Suprapubic skin (tissue), 4 donors: ENCODE results near the gene SHROOM4. TPM values are rescaled to one million over a fixed set of nuclear protein-coding genes. Genes with fewer than 3 reads are reported as not detected.

Experiments
- DNase-seq, 2 donors: peaks; one replicate each; pipeline ENCODE4 v3.0.0-alpha.2; 2019; ENCODE audit warnings: low spot score in 2 of 2
- H3K27ac ChIP-seq: fragments of 200-600 bp; sonication (generic); one replicate; pipeline ENCODE4 v1.5.1; 2019
- H3K27me3 ChIP-seq: fragments of 200-600 bp; sonication (generic); one replicate; pipeline ENCODE4 v1.5.1; 2019
- H3K36me3 ChIP-seq: fragments of 200-600 bp; sonication (generic); one replicate; pipeline ENCODE4 v1.5.1; 2019
- H3K4me1 ChIP-seq: fragments of 200-600 bp; sonication (generic); one replicate; pipeline ENCODE4 v1.5.1; 2019
- H3K4me3 ChIP-seq: fragments of 200-600 bp; sonication (generic); one replicate; pipeline ENCODE4 v1.5.1; 2019; ENCODE audit warnings: mild to moderate bottlenecking
- H3K9me3 ChIP-seq: fragments of 200-600 bp; sonication (generic); one replicate; pipeline ENCODE4 v1.5.1; 2019
- CTCF ChIP-seq, 2 donors: fragments of 200-600 bp in 1 of 2; fragments of 450-650 bp in 1 of 2; sonication (generic) in 1 of 2; IDR thresholded peaks; one replicate each; pipeline ENCODE4 v1.5.1; 2016 to 2019; ENCODE audit warnings: antibody characterized with exemption in 2 of 2, mild to moderate bottlenecking in 1 of 2, moderate library complexity in 1 of 2
- EP300 ChIP-seq: sonication (generic); formaldehyde crosslinking; IDR thresholded peaks from one replicate; pipeline ENCODE4 v1.6.1; 2017; ENCODE audit warnings: antibody characterized with exemption
- POLR2A ChIP-seq, 2 donors: fragments of 450-650 bp; IDR thresholded peaks; one replicate each; pipeline ENCODE4 v1.6.1; 2017; ENCODE audit warnings: antibody characterized with exemption in 2 of 2, mild to moderate bottlenecking in 2 of 2, moderate library complexity in 2 of 2
- POLR2AphosphoS5 ChIP-seq, 3 donors: sonication (generic); formaldehyde crosslinking; IDR thresholded peaks; one replicate each; pipeline ENCODE4 v1.6.1; 2017; ENCODE audit warnings: antibody characterized with exemption in 3 of 3
- WGBS: methylation state at CpG from one replicate; pipeline ENCODE4 v1.1.5; 2018; 5-methylcytosine and 5-hydroxymethylcytosine counted together
- total RNA-seq, 4 donors: library from RNA; depleted of rRNA; stranded (reverse); fragments of >200 nt; gene quantifications; one replicate each; pipeline ENCODE4 v1.1.0, GENCODE V29; 2016

The SHROOM4 gene
- total RNA-seq, result 1 to 10 TPM; 2.3 to 10.0 (median 4.4) TPM

- H3K4me1 ChIP-seq, result peaks cover 3% of the 10 kb centered on the region
- TF ChIP-seq POLR2A (IDR thresholded peaks at IDR 0.05) (no peak), CTCF (IDR thresholded peaks at IDR 0.05) (no peak), POLR2AphosphoS5 (IDR thresholded peaks at IDR 0.05) (no peak), EP300 (no peak)
- DNase-seq, result no peak
- H3K36me3 ChIP-seq, result no peaks in the 10 kb centered on the region
- H3K27me3 ChIP-seq, result no peaks in the 10 kb centered on the region
- no peaks in the 10 kb centered on the region for H3K9me3 ChIP-seq
- H3K4me3 ChIP-seq, result peak within 1 kb of the TSS; percentile 56
- no peak within 1 kb of the TSS for H3K27ac ChIP-seq
- WGBS, result 32% methylated on average over 47 of the region's 47 CpGs
Measured at GRCh38 chrX:50813843-50814661, at the start of gene SHROOM4. TSS of gene SHROOM4 (minus strand) at chrX:50814194. CDS start at chrX:50814018, 176 bp downstream.

GRCh38 chrX:50863471-50863870 is 49.5 kb upstream of the SHROOM4 start:
- no peaks in the 10 kb centered on the region for H3K4me1 ChIP-seq
- WGBS, result 100% methylated on average over 1 of the region's 1 CpG
- no peak for TF ChIP-seq EP300
- no peak for TF ChIP-seq CTCF (IDR thresholded peaks at IDR 0.05)
- no peak for TF ChIP-seq POLR2A (IDR thresholded peaks at IDR 0.05)
- no peak for TF ChIP-seq POLR2AphosphoS5 (IDR thresholded peaks at IDR 0.05)
- no peaks in the 10 kb centered on the region for H3K36me3 ChIP-seq
- H3K27me3 ChIP-seq, result no peaks in the 10 kb centered on the region
- DNase-seq, result no peak
- no peak overlapping the region for H3K27ac ChIP-seq
- no peak overlapping the region for H3K4me3 ChIP-seq
- no peaks in the 10 kb centered on the region for H3K9me3 ChIP-seq

- no peak for DNase-seq
- 81% methylated on average over 3 of the region's 3 CpGs for WGBS
Measured at GRCh38 chrX:50860518-50860917, 46.5 kb upstream of the SHROOM4 start.

GRCh38 chrX:50858548-50858947 is 44.6 kb upstream of the SHROOM4 start:
- TF ChIP-seq POLR2A (IDR thresholded peaks at IDR 0.05) (no peak), CTCF (IDR thresholded peaks at IDR 0.05) (no peak), POLR2AphosphoS5 (IDR thresholded peaks at IDR 0.05) (no peak), EP300 (no peak)
- Histone ChIP-seq H3K27me3 (no peaks in the 10 kb centered on the region), H3K9me3 (no peaks in the 10 kb centered on the region), H3K27ac (no peak overlapping the region), H3K4me1 (no peaks in the 10 kb centered on the region), H3K4me3 (no peak overlapping the region), H3K36me3 (no peaks in the 10 kb centered on the region)
- DNase-seq, result no peak
- 72% methylated on average over 3 of the region's 3 CpGs for WGBS

More at GRCh38 chrX:50860518-50860917, 46.5 kb upstream of the SHROOM4 start:
- Histone ChIP-seq H3K9me3 (no peaks in the 10 kb centered on the region), H3K27ac (no peak overlapping the region), H3K36me3 (no peaks in the 10 kb centered on the region), H3K27me3 (no peaks in the 10 kb centered on the region), H3K4me1 (no peaks in the 10 kb centered on the region), H3K4me3 (no peak overlapping the region)
- TF ChIP-seq POLR2A (IDR thresholded peaks at IDR 0.05), result no peak
- TF ChIP-seq CTCF (IDR thresholded peaks at IDR 0.05), result no peak
- TF ChIP-seq EP300, result no peak
- TF ChIP-seq POLR2AphosphoS5 (IDR thresholded peaks at IDR 0.05), result no peak

GRCh38 chrX:50853399-50853798 is 39.4 kb upstream of the SHROOM4 start:
- Histone ChIP-seq H3K4me1 (no peaks in the 10 kb centered on the region), H3K27me3 (no peaks in the 10 kb centered on the region), H3K4me3 (no peak overlapping the region), H3K9me3 (no peaks in the 10 kb centered on the region), H3K36me3 (no peaks in the 10 kb centered on the region), H3K27ac (no peak overlapping the region)
- TF ChIP-seq POLR2A (IDR thresholded peaks at IDR 0.05) (no peak), CTCF (IDR thresholded peaks at IDR 0.05) (no peak)
- no peak for DNase-seq
- 42% methylated on average over 1 of the region's 1 CpG for WGBS
